Limb (tissue), 2 donors: ENCODE measurements around the gene SUCLG1.
"Not testable (repeated sequence)": the region's sequence is repeated elsewhere in the genome, so short reads cannot be mapped to it uniquely, and the experiment has no call there.

Experiments used
- DNase-seq, 2 donors: peaks; one replicate each; pipeline ENCODE4 v3.0.0-alpha.2; 2016; ENCODE audit errors: extremely low spot score in 2 of 2

The SUCLG1 gene

GRCh38 chr2:84459018-84459943, at the start of gene SUCLG1:
Gene SUCLG1, minus strand, starts transcription at chr2:84459280. Its CDS starts 11 bp downstream, at chr2:84459269.
- peak; percentile 88 to 90 for DNase-seq

- no peak for DNase-seq
Observed at GRCh38 chr2:84498150-84498799, 39.2 kb upstream of the SUCLG1 start.

GRCh38 chr2:84497285-84497684, 38.2 kb upstream of the SUCLG1 start:
- no peak for DNase-seq

GRCh38 chr2:84496386-84496785, 37.3 kb upstream of the SUCLG1 start:
- no peak for DNase-seq

- peak in 1 of 2 donors; percentile 62 for DNase-seq
Observed at GRCh38 chr2:84495539-84496146, 36.6 kb upstream of the SUCLG1 start.

GRCh38 chr2:84494070-84494469, 35.0 kb upstream of the SUCLG1 start:
- no peak for DNase-seq

- no peak for DNase-seq
Observed at GRCh38 chr2:84493514-84493913, 34.4 kb upstream of the SUCLG1 start.

GRCh38 chr2:84492571-84492970, 33.5 kb upstream of the SUCLG1 start:
- no peak for DNase-seq

GRCh38 chr2:84491741-84492140, 32.7 kb upstream of the SUCLG1 start:
- DNase-seq: no peak

- DNase-seq: no peak
Observed at GRCh38 chr2:84491256-84491655, 32.2 kb upstream of the SUCLG1 start.

GRCh38 chr2:84487298-84487996, 28.4 kb upstream of the SUCLG1 start:
- no peak for DNase-seq

- peak in 1 of 2 donors; percentile 12 for DNase-seq
Observed at GRCh38 chr2:84486441-84487115, 27.5 kb upstream of the SUCLG1 start.

GRCh38 chr2:84483320-84483719, 24.2 kb upstream of the SUCLG1 start:
- DNase-seq: no peak

GRCh38 chr2:84482603-84483002, 23.5 kb upstream of the SUCLG1 start:
- no peak for DNase-seq

GRCh38 chr2:84481702-84482101, 22.6 kb upstream of the SUCLG1 start:
- no peak for DNase-seq

GRCh38 chr2:84478867-84479266, 19.8 kb upstream of the SUCLG1 start:
- no peak for DNase-seq

- DNase-seq: no peak
Observed at GRCh38 chr2:84477886-84478285, 18.8 kb upstream of the SUCLG1 start.

- no peak for DNase-seq
Observed at GRCh38 chr2:84474176-84474575, 15.1 kb upstream of the SUCLG1 start.

GRCh38 chr2:84472856-84473565, 13.9 kb upstream of the SUCLG1 start:
- DNase-seq: no peak

- DNase-seq: not testable (repeated sequence)
Observed at GRCh38 chr2:84472423-84472822, 13.3 kb upstream of the SUCLG1 start.
